Breast epithelium (tissue), 4 donors: ENCODE data around the gene CHAC2. TPM values are rescaled to one million over a fixed set of nuclear protein-coding genes. Genes with fewer than 3 reads are reported as not detected.

Experiments
- DNase-seq, 2 donors: peaks; one replicate each; pipeline ENCODE4 v3.0.0-alpha.2; 2019; ENCODE audit warnings: low spot score in 2 of 2
- H3K27ac ChIP-seq, 2 donors: fragments of 200-600 bp; sonication (generic) in 1 of 2; one replicate each; pipeline ENCODE4 v1.5.1; 2016 to 2019; ENCODE audit warnings: mild to moderate bottlenecking in 1 of 2
- H3K27me3 ChIP-seq, 2 donors: fragments of 200-600 bp; sonication (generic) in 1 of 2; one replicate each; pipeline versions ENCODE4 v1.5.1 to v1.6.0; 2017 to 2019; ENCODE audit warnings: control low read depth in 1 of 2, mild to moderate bottlenecking in 1 of 2
- H3K36me3 ChIP-seq: fragments of 200-600 bp; one replicate; pipeline ENCODE4 v1.5.1; 2019
- H3K4me1 ChIP-seq, 2 donors: fragments of 200-600 bp; sonication (generic); one replicate each; pipeline ENCODE4 v1.5.1; 2016 to 2019; ENCODE audit warnings: control low read depth in 1 of 2
- H3K4me3 ChIP-seq, 3 donors: fragments of 200-600 bp; sonication (generic); 1 replicate in 2 of 3; 2 replicates in 1 of 3; pipeline ENCODE4 v1.5.1; 2016 to 2019; ENCODE audit warnings: mild to moderate bottlenecking in 3 of 3, moderate library complexity in 2 of 3
- H3K9me3 ChIP-seq, 2 donors: fragments of 200-600 bp; sonication (generic) in 1 of 2; one replicate each; pipeline ENCODE4 v1.5.1; 2016 to 2019; ENCODE audit warnings: control low read depth in 1 of 2
- CTCF ChIP-seq, 3 donors: fragments of 450-650 bp; IDR thresholded peaks; one replicate each; pipeline ENCODE4 v1.5.1; 2016 to 2017; ENCODE audit warnings: antibody characterized with exemption in 3 of 3, mild to moderate bottlenecking in 3 of 3, moderate library complexity in 3 of 3
- POLR2A ChIP-seq: fragments of 450-650 bp; IDR thresholded peaks from one replicate; pipeline ENCODE4 v1.6.1; 2016; ENCODE audit warnings: antibody characterized with exemption, mild to moderate bottlenecking, moderate library complexity
- POLR2AphosphoS5 ChIP-seq, 3 donors: sonication (generic); formaldehyde crosslinking; IDR thresholded peaks; one replicate each; pipeline ENCODE4 v1.6.1; 2017; ENCODE audit warnings: antibody characterized with exemption in 3 of 3
- intact Hi-C: fragments of 100-400 bp; cut with DNase I; formaldehyde crosslinking; loops from one replicate; pipeline ENCODE4 v1.15.1; 2023; ENCODE audit warnings: low total_unique reads
- total RNA-seq, 3 donors: library from RNA; depleted of rRNA; stranded (reverse); fragments of >200 nt; gene quantifications; one replicate each; pipeline ENCODE4 v1.1.0, GENCODE V29; 2016

Gene CHAC2
- total RNA-seq, 3 donors from 2014 or later: 1.2 to 5.1 (median 2.0) TPM

GRCh38 chr2:53750041-53750768, 17.4 kb upstream of the CHAC2 start:
- no peaks in the 10 kb centered on the region for H3K9me3 ChIP-seq
- no peak overlapping the region for H3K27ac ChIP-seq
- no peaks in the 10 kb centered on the region for H3K27me3 ChIP-seq
- intact Hi-C loops: no loop called here
- DNase-seq: no peak
- TF ChIP-seq POLR2A (no peak), CTCF (IDR thresholded peaks at IDR 0.05) (no peak), POLR2AphosphoS5 (IDR thresholded peaks at IDR 0.05) (no peak)
- no peak overlapping the region for H3K4me3 ChIP-seq
- no peaks in the 10 kb centered on the region for H3K36me3 ChIP-seq
- H3K4me1 ChIP-seq: no peaks in the 10 kb centered on the region

GRCh38 chr2:53751728-53752127, 15.9 kb upstream of the CHAC2 start:
- no peak for TF ChIP-seq POLR2A
- TF ChIP-seq POLR2AphosphoS5 (IDR thresholded peaks at IDR 0.05): no peak
- TF ChIP-seq CTCF (IDR thresholded peaks at IDR 0.05): no peak
- Histone ChIP-seq H3K4me1 (no peaks in the 10 kb centered on the region), H3K9me3 (no peaks in the 10 kb centered on the region), H3K4me3 (no peak overlapping the region), H3K27ac (no peak overlapping the region), H3K27me3 (no peaks in the 10 kb centered on the region), H3K36me3 (no peaks in the 10 kb centered on the region)
- DNase-seq: no peak
- intact Hi-C loops: no loop called here

GRCh38 chr2:53752385-53752784, 15.2 kb upstream of the CHAC2 start:
- TF ChIP-seq CTCF (IDR thresholded peaks at IDR 0.05) (no peak), POLR2AphosphoS5 (IDR thresholded peaks at IDR 0.05) (no peak), POLR2A (no peak)
- H3K36me3 ChIP-seq: no peaks in the 10 kb centered on the region
- no peak overlapping the region for H3K4me3 ChIP-seq
- H3K27me3 ChIP-seq: no peaks in the 10 kb centered on the region
- intact Hi-C loops: no loop called here
- no peaks in the 10 kb centered on the region for H3K4me1 ChIP-seq
- H3K9me3 ChIP-seq: no peaks in the 10 kb centered on the region
- DNase-seq: no peak
- no peak overlapping the region for H3K27ac ChIP-seq

GRCh38 chr2:53753041-53753440, 14.6 kb upstream of the CHAC2 start:
- no peak for DNase-seq
- Histone ChIP-seq H3K27ac (no peak overlapping the region), H3K4me3 (no peak overlapping the region), H3K4me1 (no peaks in the 10 kb centered on the region), H3K9me3 (no peaks in the 10 kb centered on the region), H3K27me3 (no peaks in the 10 kb centered on the region), H3K36me3 (no peaks in the 10 kb centered on the region)
- intact Hi-C loops: no loop called here
- TF ChIP-seq CTCF (IDR thresholded peaks at IDR 0.05) (no peak), POLR2AphosphoS5 (IDR thresholded peaks at IDR 0.05) (no peak), POLR2A (no peak)

- H3K36me3 ChIP-seq: no peaks in the 10 kb centered on the region
- no peaks in the 10 kb centered on the region for H3K9me3 ChIP-seq
- no peaks in the 10 kb centered on the region for H3K27me3 ChIP-seq
- no peak for TF ChIP-seq POLR2AphosphoS5 (IDR thresholded peaks at IDR 0.05)
- no peak for TF ChIP-seq CTCF (IDR thresholded peaks at IDR 0.05)
- TF ChIP-seq POLR2A: no peak
- peak overlapping the region in 1 of 2 donors; percentile 50 for H3K27ac ChIP-seq
- DNase-seq: no peak
- H3K4me1 ChIP-seq: no peaks in the 10 kb centered on the region
- no peak overlapping the region for H3K4me3 ChIP-seq
- intact Hi-C loops: no loop called here
Measured at GRCh38 chr2:53755121-53755520, 12.5 kb upstream of the CHAC2 start.
